KMS-11 (cell line): ENCODE data around the gene TMEFF2.

Experiments
- H2AFZ ChIP-seq: fragments of 200-600 bp; sonication (generic); 2 replicates; pipeline ENCODE4 v1.6.1; 2016; ENCODE audit warnings: antibody characterized with exemption, mixed run types, low read depth
- H3K27ac ChIP-seq: fragments of 200-600 bp; sonication (generic); 2 replicates; pipeline ENCODE4 v1.6.1; 2016; ENCODE audit warnings: mild to moderate bottlenecking, mixed run types
- H3K27me3 ChIP-seq: fragments of 200-600 bp; sonication (generic); 2 replicates; pipeline ENCODE4 v1.6.1; 2017; ENCODE audit warnings: mild to moderate bottlenecking, low read depth, mixed run types, moderate library complexity; ENCODE audit not compliant: insufficient read depth
- H3K36me3 ChIP-seq: fragments of 200-600 bp; sonication (generic); 2 replicates; pipeline ENCODE4 v1.6.1; 2017; ENCODE audit warnings: mild to moderate bottlenecking, mixed run types; ENCODE audit not compliant: insufficient read depth
- H3K4me1 ChIP-seq: fragments of 200-600 bp; sonication (generic); 2 replicates; pipeline ENCODE4 v1.6.1; 2016; ENCODE audit warnings: mild to moderate bottlenecking, low read depth, mixed run types; ENCODE audit not compliant: poor library complexity, severe bottlenecking
- H3K4me2 ChIP-seq: fragments of 200-600 bp; sonication (generic); 2 replicates; pipeline ENCODE4 v1.7.0; 2016; ENCODE audit warnings: mild to moderate bottlenecking, mixed run types
- H3K4me3 ChIP-seq: fragments of 200-600 bp; sonication (generic); IDR thresholded peaks from 2 replicates; pipeline ENCODE4 v1.6.1; 2017; ENCODE audit warnings: low read depth, low read length, mixed read lengths; ENCODE audit not compliant: insufficient read depth
- H3K79me2 ChIP-seq: fragments of 200-600 bp; sonication (generic); 2 replicates; pipeline ENCODE4 v1.6.1; 2016; ENCODE audit warnings: low read depth, mixed run types; ENCODE audit not compliant: insufficient read depth
- H3K9ac ChIP-seq: fragments of 200-600 bp; sonication (generic); 2 replicates; pipeline ENCODE4 v1.6.1; 2016; ENCODE audit warnings: mild to moderate bottlenecking, mixed run types
- H4K20me1 ChIP-seq: fragments of 200-600 bp; sonication (generic); 2 replicates; pipeline ENCODE4 v1.6.1; 2016; ENCODE audit warnings: mild to moderate bottlenecking, mixed run types; ENCODE audit not compliant: insufficient read depth
- CTCF ChIP-seq: fragments of 200-600 bp; sonication (generic); conservative IDR thresholded peaks from 2 replicates; pipeline ENCODE4 v1.6.1; 2017; ENCODE audit warnings: low read depth, mild to moderate bottlenecking, antibody characterized with exemption, low read length, moderate library complexity, mixed read lengths

TMEFF2 gene

GRCh38 chr2:191915750-191916149 is 279.0 kb downstream of the TMEFF2 start:
- H3K27ac ChIP-seq: no peak overlapping the region
- no peak overlapping the region for H2AFZ ChIP-seq
- no peak overlapping the region for H3K4me3 ChIP-seq
- no peak overlapping the region for H3K9ac ChIP-seq
- no peaks in the 10 kb centered on the region for H3K4me1 ChIP-seq
- H3K27me3 ChIP-seq: no peaks in the 10 kb centered on the region
- no peak overlapping the region for H3K4me2 ChIP-seq
- no peaks in the 10 kb centered on the region for H4K20me1 ChIP-seq
- no peaks in the 10 kb centered on the region for H3K36me3 ChIP-seq
- TF ChIP-seq CTCF: no peak
- no peaks in the 10 kb centered on the region for H3K79me2 ChIP-seq

GRCh38 chr2:191913796-191914195 is 280.9 kb downstream of the TMEFF2 start:
- Histone ChIP-seq H3K36me3 (no peaks in the 10 kb centered on the region), H2AFZ (no peak overlapping the region), H3K27me3 (no peaks in the 10 kb centered on the region), H3K4me2 (no peak overlapping the region), H3K79me2 (no peaks in the 10 kb centered on the region), H3K9ac (no peak overlapping the region), H3K4me3 (no peak overlapping the region), H3K4me1 (no peaks in the 10 kb centered on the region), H4K20me1 (no peaks in the 10 kb centered on the region), H3K27ac (no peak overlapping the region)
- no peak for TF ChIP-seq CTCF

GRCh38 chr2:191912764-191913163 is 282.0 kb downstream of the TMEFF2 start:
- Histone ChIP-seq H3K4me3 (no peak overlapping the region), H3K4me2 (no peak overlapping the region), H3K36me3 (no peaks in the 10 kb centered on the region), H3K27ac (no peak overlapping the region), H3K4me1 (no peaks in the 10 kb centered on the region), H3K9ac (no peak overlapping the region), H3K79me2 (no peaks in the 10 kb centered on the region), H3K27me3 (no peaks in the 10 kb centered on the region), H4K20me1 (no peaks in the 10 kb centered on the region), H2AFZ (no peak overlapping the region)
- TF ChIP-seq CTCF: no peak

- Histone ChIP-seq H3K4me2 (no peak overlapping the region), H3K27ac (no peak overlapping the region)
Measured at GRCh38 chr2:191910518-191910917, 284.2 kb downstream of the TMEFF2 start.

More at GRCh38 chr2:191910518-191910917, 284.2 kb downstream of the TMEFF2 start:
- Histone ChIP-seq H3K36me3 (no peaks in the 10 kb centered on the region), H3K4me3 (no peak overlapping the region), H2AFZ (no peak overlapping the region), H3K79me2 (no peaks in the 10 kb centered on the region), H3K9ac (no peak overlapping the region), H3K27me3 (no peaks in the 10 kb centered on the region), H4K20me1 (no peaks in the 10 kb centered on the region), H3K4me1 (no peaks in the 10 kb centered on the region)
- no peak for TF ChIP-seq CTCF
